ENCODE measurements around the gene SLC4A4. TPM values are rescaled to one million over a fixed set of nuclear protein-coding genes. Genes with fewer than 3 reads are reported as not detected.

The SLC4A4 gene
- total and polyA plus RNA-seq, 2 donors (not counting 1 experiment from before 2014, with no cell fraction given), result 12.2 to 33.4 TPM

DNA sequence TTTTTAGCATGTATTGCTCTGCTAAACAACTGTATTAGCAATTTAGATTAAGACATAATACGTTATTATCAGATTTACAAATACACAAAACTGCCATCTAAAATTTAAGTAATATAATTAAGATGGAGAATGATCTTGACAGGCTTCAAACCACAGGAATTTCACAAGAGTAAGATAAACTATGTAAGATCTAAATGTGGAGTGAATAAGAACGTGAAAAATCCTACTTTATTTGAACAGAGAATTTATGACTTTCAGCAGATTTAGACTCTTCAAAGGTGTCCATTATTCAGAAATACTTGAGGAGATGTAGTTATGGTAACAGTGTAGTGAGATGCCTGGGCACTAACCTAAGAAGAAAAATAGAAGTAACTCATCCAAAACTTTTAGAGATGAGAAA is 73.2 kb downstream of the SLC4A4 start:
- Histone ChIP-seq H3K27ac (ENCODE audit: insufficient read depth, low read length) (no peak overlapping the region), H4K20me1 (ENCODE audit: control insufficient read depth, extremely low read depth, insufficient read depth, low read length) (no peaks in the 10 kb centered on the region), H3K9ac (ENCODE audit: insufficient read depth, low read length) (no peak overlapping the region), H3K4me2 (ENCODE audit: extremely low read depth, insufficient read depth, low read length) (no peak overlapping the region), H3K4me3 (replicated peaks in 1 of 4; ENCODE audit: control extremely low read depth in 1 of 4, insufficient read depth in 1 of 4, low read depth in 3 of 4, low read length in 4 of 4) (no peak overlapping the region), H3K4me1 (ENCODE audit: control insufficient read depth, extremely low read depth, insufficient read depth, low read length) (peaks cover 6% of the 10 kb centered on the region), H3K79me2 (ENCODE audit: control insufficient read depth, insufficient read depth, low read length) (no peaks in the 10 kb centered on the region), H3K36me3 (ENCODE audit: control insufficient read depth, insufficient read depth, low read length) (no peaks in the 10 kb centered on the region), H2AFZ (ENCODE audit: low read length) (no peak overlapping the region), H3K9me3 (ENCODE audit: control insufficient read depth, insufficient read depth, low read depth, low read length) (no peaks in the 10 kb centered on the region), H3K27me3 (ENCODE audit: control insufficient read depth, insufficient read depth, low read length) (no peaks in the 10 kb centered on the region)
- no peak for TF ChIP-seq CTCF (conservative IDR thresholded peaks at IDR 0.05 in 1 of 2, IDR thresholded peaks at IDR 0.05 in 1 of 2; ENCODE audit: low read depth in 1 of 2, low read length in 2 of 2)
- TF ChIP-seq EZH2 (IDR thresholded peaks at IDR 0.05; ENCODE audit: low read length, missing control alignments), result no peak
- peak; percentile 13 to 55 for DNase-seq (ENCODE audit: low read depth in 2 of 2)

DNA sequence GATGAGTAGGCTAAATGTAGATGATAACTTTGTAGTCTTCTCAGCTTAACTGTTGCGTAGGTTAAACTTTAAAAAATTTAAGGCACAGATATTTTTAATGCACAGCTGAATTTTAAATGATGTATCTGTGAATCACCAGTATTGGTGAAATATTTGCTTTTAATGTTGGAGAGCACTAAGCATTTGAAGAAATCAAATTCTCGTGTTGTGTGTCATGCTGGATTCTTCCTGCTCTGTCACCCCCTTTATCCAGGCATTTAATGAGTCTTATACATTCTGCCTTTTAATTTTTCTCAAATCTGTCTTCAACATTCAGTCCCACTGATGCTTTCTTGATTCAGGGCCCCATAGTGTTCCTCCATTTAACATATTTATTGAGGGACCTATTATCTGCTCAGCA is 76.7 kb downstream of the SLC4A4 start:
- Histone ChIP-seq H3K9me3 (ENCODE audit: control insufficient read depth, insufficient read depth, low read depth, low read length) (no peaks in the 10 kb centered on the region), H3K9ac (ENCODE audit: insufficient read depth, low read length) (no peak overlapping the region), H3K4me2 (ENCODE audit: extremely low read depth, insufficient read depth, low read length) (peak overlapping the region; percentile 52), H3K27ac (ENCODE audit: insufficient read depth, low read length) (no peak overlapping the region), H4K20me1 (ENCODE audit: control insufficient read depth, extremely low read depth, insufficient read depth, low read length) (no peaks in the 10 kb centered on the region), H3K27me3 (ENCODE audit: control insufficient read depth, insufficient read depth, low read length) (no peaks in the 10 kb centered on the region), H2AFZ (ENCODE audit: low read length) (no peak overlapping the region), H3K4me1 (ENCODE audit: control insufficient read depth, extremely low read depth, insufficient read depth, low read length) (peaks cover 6% of the 10 kb centered on the region), H3K36me3 (ENCODE audit: control insufficient read depth, insufficient read depth, low read length) (no peaks in the 10 kb centered on the region), H3K4me3 (replicated peaks in 1 of 4; ENCODE audit: control extremely low read depth in 1 of 4, insufficient read depth in 1 of 4, low read depth in 3 of 4, low read length in 4 of 4) (no peak overlapping the region), H3K79me2 (ENCODE audit: control insufficient read depth, insufficient read depth, low read length) (no peaks in the 10 kb centered on the region)
- peak in 1 of 2 donors; percentile 49 for DNase-seq (ENCODE audit: low read depth in 2 of 2)
- TF ChIP-seq EZH2 (IDR thresholded peaks at IDR 0.05; ENCODE audit: low read length, missing control alignments) (no peak), CTCF (conservative IDR thresholded peaks at IDR 0.05 in 1 of 2, IDR thresholded peaks at IDR 0.05 in 1 of 2; ENCODE audit: low read depth in 1 of 2, low read length in 2 of 2) (no peak)

- H3K36me3 ChIP-seq (ENCODE audit: control insufficient read depth, insufficient read depth, low read length), result no peaks in the 10 kb centered on the region
- no peak overlapping the region for H3K27ac ChIP-seq (ENCODE audit: insufficient read depth, low read length)
- no peak overlapping the region for H3K9ac ChIP-seq (ENCODE audit: insufficient read depth, low read length)
- H3K4me2 ChIP-seq (ENCODE audit: extremely low read depth, insufficient read depth, low read length), result no peak overlapping the region
- H3K4me1 ChIP-seq (ENCODE audit: control insufficient read depth, extremely low read depth, insufficient read depth, low read length), result peaks cover 6% of the 10 kb centered on the region
- H2AFZ ChIP-seq (ENCODE audit: low read length), result no peak overlapping the region
- peak in 1 of 2 donors; percentile 14 for DNase-seq (ENCODE audit: low read depth in 2 of 2)
- no peaks in the 10 kb centered on the region for H3K9me3 ChIP-seq (ENCODE audit: control insufficient read depth, insufficient read depth, low read depth, low read length)
- H3K79me2 ChIP-seq (ENCODE audit: control insufficient read depth, insufficient read depth, low read length), result no peaks in the 10 kb centered on the region
- H4K20me1 ChIP-seq (ENCODE audit: control insufficient read depth, extremely low read depth, insufficient read depth, low read length), result no peaks in the 10 kb centered on the region
- H3K27me3 ChIP-seq (ENCODE audit: control insufficient read depth, insufficient read depth, low read length), result no peaks in the 10 kb centered on the region
- H3K4me3 ChIP-seq (replicated peaks in 1 of 4; ENCODE audit: control extremely low read depth in 1 of 4, insufficient read depth in 1 of 4, low read depth in 3 of 4, low read length in 4 of 4), result no peak overlapping the region
- no peak for TF ChIP-seq EZH2 (IDR thresholded peaks at IDR 0.05; ENCODE audit: low read length, missing control alignments)
- no peak for TF ChIP-seq CTCF (conservative IDR thresholded peaks at IDR 0.05 in 1 of 2, IDR thresholded peaks at IDR 0.05 in 1 of 2; ENCODE audit: low read depth in 1 of 2, low read length in 2 of 2)
Observed at GRCh38 chr4:71417150-71417549, 78.3 kb downstream of the SLC4A4 start.

All from fibroblast of lung (primary cell).